Measurements from ENCODE around the gene DNMT3A. TPM values are rescaled to one million over a fixed set of nuclear protein-coding genes. Genes with fewer than 3 reads are reported as not detected.

DNMT3A gene
- total RNA-seq, 1 donor from 2014 or later, result 15.4 TPM

DNA sequence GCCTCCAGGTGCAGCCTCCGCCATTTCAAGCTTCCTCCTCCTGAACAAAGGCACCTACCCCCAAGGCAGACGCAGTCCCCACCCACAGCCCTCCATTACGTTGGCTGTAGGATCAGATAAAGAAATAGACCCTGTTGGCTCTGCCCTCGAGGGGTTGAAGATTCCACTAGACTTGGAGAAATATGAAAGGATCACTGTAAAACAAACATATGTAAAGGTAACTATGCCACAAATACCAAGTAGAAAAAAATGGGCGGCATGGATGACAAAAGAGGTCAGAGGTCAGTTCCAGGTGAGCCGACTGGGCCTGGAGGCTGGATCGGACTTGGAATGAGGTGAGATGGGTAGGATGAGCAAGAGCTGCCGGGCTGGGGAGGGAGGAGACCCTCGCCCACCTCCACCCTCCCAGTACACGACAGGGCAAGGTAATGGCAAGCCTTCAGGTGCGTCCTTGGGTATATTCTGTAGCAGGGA lies 88.5 kb downstream of the DNMT3A start:
- TF ChIP-seq, protein P1, sequence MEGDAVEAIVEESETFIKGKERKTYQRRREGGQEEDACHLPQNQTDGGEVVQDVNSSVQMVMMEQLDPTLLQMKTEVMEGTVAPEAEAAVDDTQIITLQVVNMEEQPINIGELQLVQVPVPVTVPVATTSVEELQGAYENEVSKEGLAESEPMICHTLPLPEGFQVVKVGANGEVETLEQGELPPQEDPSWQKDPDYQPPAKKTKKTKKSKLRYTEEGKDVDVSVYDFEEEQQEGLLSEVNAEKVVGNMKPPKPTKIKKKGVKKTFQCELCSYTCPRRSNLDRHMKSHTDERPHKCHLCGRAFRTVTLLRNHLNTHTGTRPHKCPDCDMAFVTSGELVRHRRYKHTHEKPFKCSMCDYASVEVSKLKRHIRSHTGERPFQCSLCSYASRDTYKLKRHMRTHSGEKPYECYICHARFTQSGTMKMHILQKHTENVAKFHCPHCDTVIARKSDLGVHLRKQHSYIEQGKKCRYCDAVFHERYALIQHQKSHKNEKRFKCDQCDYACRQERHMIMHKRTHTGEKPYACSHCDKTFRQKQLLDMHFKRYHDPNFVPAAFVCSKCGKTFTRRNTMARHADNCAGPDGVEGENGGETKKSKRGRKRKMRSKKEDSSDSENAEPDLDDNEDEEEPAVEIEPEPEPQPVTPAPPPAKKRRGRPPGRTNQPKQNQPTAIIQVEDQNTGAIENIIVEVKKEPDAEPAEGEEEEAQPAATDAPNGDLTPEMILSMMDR (conservative IDR thresholded peaks at IDR 0.05; ENCODE audit: low read depth, low read length), result no peak

DNA sequence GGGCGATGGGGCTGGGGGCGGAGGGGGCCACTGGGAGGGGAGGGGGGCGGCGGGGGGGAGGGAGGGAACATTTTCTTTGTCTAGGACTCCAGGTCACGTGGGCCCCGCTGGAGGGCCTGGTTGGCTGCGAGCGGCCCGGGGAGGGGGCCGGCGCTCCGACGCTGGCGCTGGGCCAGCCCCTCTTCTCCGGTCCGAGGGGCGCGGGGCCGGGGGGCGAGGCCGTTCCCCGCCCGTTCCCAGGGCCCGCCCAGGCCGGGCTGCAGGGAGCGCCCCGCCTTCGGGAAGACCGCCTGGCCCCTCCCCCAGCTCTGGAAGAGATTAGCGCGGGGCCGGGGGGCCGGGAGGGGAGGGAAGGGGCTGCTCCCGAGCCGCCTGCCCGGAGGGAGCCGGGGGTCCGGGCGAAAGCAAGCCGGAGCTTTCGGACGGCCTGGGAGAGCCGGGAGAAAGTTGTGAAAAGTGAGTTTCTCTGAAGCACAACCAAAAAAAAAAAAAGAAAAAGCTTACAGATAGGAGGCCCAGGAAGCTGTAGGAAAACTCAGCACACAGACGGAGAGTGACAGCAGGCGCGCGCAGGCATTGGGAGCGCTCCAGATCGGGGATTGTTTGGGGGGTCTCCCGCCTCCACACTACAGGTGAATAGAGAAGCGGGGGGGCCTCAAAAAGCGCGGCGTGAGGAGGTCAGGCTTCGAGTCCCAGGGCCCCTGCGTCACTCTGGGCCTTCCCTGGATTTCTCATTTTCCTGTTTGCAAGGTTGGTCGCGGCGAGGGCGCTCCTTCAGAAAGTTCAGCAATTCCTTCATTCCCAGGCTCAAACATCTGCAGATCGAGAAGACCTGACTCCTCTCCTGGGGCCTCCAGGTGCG lies 89.2 kb downstream of the DNMT3A start:
- H3K4me3 ChIP-seq (ENCODE audit: low read depth, low read length), result peak overlapping the region; percentile 58
- no peak for DNase-seq (ENCODE audit: low read depth)
- TF ChIP-seq, protein P1 (conservative IDR thresholded peaks at IDR 0.05; ENCODE audit: low read depth, low read length), result no peak

More for the DNA sequence above, 88.5 kb downstream of the DNMT3A start:
- no peak for DNase-seq (ENCODE audit: low read depth)
- no peak overlapping the region for H3K4me3 ChIP-seq (ENCODE audit: low read depth, low read length)

DNA sequence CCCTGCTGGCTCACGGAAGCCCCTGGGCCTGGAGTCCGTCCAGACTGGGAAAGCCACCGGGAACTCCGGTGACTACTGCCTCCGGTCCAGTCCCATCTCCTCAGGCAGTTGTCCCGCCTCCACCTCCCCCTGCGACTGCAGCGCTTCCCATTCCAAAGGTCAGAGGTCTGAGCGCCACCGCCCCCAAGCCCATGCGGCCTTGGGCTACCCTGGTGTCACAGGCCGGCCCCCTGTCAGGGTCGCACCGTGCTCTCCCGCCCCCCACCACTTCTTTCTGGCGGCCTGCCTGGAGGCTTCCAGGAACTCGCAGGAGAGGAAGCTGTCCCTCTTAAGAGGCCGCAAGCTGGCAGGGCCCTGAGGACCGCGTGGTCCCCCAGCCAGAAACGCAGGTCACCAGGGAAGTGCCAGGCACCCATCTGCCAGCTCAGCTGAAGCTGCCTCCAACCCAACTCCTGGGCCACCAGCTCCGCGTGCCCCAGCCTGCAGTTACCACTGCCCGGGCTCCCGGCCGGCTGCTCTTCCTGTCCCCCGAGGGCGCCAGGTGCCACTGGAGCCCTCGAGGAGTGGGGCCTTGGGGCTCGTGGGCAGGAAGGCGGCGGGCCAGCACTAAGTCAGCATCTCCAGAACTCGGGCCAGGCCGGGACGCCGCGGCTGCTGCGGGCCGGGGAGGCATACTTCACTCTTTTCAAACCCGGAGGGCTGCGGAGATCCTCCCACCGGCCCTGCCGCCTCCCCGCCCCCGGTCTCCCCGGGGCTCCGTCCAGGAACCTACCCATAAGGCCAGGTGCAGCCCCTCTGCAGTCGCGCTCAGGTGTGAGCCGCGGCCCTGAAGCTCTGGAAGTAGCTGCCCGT lies 90.1 kb downstream of the DNMT3A start:
- TF ChIP-seq, protein P1 (conservative IDR thresholded peaks at IDR 0.05; ENCODE audit: low read depth, low read length), result no peak
- no peak for DNase-seq (ENCODE audit: low read depth)
- H3K4me3 ChIP-seq (ENCODE audit: low read depth, low read length), result peak overlapping the region; percentile 58

DNA sequence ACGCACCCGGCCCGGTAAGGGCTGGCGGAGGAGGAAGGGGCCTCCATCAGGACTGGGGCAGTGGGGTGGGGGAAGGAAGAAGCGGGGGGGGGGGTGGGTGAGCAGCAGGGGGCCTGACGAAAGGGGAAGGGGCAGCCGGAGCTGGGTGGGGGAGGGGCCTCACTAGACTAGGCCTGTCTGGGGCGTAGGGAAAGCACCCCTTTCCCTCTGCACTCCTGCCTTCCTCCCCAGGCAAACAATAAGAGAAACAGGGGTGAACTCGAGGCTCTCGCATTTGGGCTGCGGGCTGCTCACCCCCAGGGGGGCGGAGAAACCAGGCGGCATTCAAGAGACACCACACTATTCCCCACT lies 90.7 kb downstream of the DNMT3A start:
- TF ChIP-seq, protein P1 (conservative IDR thresholded peaks at IDR 0.05; ENCODE audit: low read depth, low read length), result no peak
- DNase-seq (ENCODE audit: low read depth), result no peak
- H3K4me3 ChIP-seq (ENCODE audit: low read depth, low read length), result peak overlapping the region; percentile 58

DNA sequence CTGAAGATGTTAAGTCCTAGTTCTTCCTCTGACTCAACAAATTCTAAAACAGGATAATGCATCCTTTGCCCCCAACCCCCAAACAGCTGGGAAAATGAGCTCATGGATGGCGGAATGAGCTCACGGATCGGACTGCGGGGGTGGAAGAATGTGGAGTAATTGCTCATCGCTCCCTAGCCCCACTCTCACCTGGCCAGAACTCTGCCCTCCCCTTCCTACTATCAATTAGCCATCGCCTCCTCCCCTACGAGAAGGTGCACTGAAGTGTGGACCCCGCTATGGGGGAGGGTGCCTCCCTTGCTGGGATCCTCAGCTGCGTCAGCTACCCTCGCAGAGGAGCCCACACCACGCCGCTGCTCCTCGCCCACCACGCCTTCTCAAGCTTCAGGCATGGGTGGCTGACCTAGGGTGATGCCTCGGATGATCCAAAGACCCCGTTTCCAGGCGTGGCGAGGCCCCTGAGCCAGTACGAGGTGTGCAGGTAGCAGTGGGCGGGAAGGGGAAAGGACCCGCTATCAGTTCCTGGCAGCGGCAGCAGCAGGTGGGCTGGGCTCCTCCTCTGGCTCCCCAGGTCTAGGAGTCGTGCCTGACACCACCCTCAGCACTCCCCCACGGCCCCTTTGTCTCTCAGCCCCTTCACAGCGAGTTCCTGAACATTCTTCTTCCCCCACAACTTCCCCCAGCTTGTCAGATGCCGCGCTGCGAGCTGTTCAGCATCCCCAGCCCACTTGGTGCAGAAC lies 91.2 kb downstream of the DNMT3A start:
- TF ChIP-seq, protein P1 (conservative IDR thresholded peaks at IDR 0.05; ENCODE audit: low read depth, low read length), result no peak
- no peak for DNase-seq (ENCODE audit: low read depth)
- H3K4me3 ChIP-seq (ENCODE audit: low read depth, low read length), result no peak overlapping the region

DNA sequence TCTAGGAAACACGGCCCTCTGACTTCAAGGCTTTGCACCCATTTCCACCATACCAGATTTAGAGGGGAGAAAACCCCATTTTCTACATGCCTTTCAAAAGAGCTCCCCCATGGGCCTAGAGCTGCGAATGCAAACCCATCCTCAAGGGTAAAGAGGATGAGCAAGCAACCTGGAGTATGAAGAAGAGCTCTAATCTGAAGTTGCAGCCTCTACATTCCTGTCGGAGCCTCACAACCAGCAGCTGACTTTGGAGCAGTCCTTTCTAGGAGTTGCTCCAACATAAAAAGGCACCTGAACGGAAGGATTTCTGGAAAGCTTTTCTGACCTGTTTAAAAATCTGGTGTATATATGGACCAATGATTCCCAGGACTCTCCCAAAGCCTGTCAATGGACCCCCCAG lies 91.9 kb downstream of the DNMT3A start:
- no peak for DNase-seq (ENCODE audit: low read depth)
- TF ChIP-seq, protein P1 (conservative IDR thresholded peaks at IDR 0.05; ENCODE audit: low read depth, low read length), result no peak
- H3K4me3 ChIP-seq (ENCODE audit: low read depth, low read length), result no peak overlapping the region
